ENCODE measurements around the gene NOVA2. TPM values are rescaled to one million over a fixed set of nuclear protein-coding genes. Genes with fewer than 3 reads are reported as not detected.

NOVA2 gene
- polyA plus RNA-seq (ENCODE audit: insufficient read length in 4 of 4): 1 to 10 TPM; 2.8 to 4.8 (median 3.8) TPM

DNA sequence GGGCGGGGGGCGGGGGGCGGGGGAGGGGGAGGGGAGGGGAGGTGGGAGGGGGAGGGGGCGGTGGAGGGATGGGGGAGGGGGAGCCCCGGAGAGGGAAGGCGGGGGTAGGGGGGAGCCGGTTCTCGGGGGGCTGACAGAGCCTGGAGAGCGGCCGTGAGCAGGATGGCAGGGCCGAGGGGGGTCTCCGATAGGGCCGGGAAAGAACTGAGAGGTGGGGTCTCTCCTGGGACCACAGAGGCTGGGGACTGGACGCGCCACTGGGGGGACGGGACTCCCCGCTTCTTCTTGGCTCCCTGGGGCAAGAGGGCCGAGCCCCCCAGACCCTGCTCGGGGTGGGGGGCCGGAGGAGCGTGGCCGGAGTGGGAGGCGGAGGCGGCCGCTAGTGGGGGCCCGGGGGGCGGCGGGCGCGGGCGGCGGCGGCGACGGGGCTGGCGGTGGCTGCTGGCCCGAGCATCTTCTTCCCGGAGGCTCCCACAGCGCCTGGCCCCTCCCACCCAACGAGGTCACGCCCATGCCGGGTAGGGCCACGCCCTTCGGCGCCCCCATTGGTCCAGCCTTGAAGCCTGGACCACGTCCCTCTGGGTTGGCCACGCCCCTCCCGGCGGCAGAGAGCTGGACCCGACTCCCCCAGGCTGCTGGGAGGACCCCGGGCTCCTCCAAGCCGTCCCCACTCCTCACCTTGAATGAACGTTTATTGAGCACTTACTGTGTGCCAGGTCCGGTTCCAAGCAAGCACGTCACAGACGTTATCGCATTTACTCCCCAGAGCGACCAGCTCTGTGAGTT lies at the start of gene NOVA2:
Gene NOVA2, minus strand, starts transcription at position 313 of the 786 bp plus-strand sequence. CDS start 514 bp downstream, outside the sequence.
- no peak for DNase-seq (ENCODE audit: low read depth in 4 of 4, low spot score in 3 of 4)

DNA sequence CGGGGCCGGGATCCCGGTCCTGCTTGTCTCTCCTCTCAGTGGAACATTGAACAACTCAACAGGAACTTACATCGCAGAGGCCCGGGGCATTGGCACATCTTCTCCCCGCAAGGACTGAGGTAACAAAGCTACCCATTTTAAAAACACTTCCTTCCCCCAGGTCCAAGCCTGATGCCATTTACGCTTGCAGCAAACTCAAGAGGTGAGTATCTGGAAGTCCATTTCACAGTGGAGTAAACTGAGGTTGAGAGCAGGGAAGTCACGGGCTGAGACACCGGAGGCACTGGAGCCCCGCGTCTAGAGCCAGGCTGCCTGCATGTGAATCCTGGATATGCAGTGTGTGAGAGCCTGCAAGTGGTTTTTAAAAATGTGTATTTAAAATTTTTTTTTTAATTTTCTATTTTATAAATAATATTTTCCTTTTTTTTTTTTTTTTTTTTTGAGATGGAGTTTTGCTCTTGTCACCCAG lies 49.7 kb upstream of the NOVA2 start:
- no peak for DNase-seq (ENCODE audit: low read depth in 4 of 4, low spot score in 3 of 4)

GRCh38 chr19:46022431-46023310 lies 49.0 kb upstream of the NOVA2 start, which contains the start of gene PGLYRP1:
TSS of gene PGLYRP1 (minus strand) at chr19:46023053. CDS start at chr19:46023021, 32 bp downstream.
- DNase-seq (ENCODE audit: low read depth in 4 of 4, low spot score in 3 of 4): no peak

- DNase-seq (ENCODE audit: low read depth in 4 of 4, low spot score in 3 of 4): no peak
These were observed 48.4 kb upstream of the NOVA2 start for GRCh38 chr19:46022061-46022430.

GRCh38 chr19:46021531-46022041 lies 47.9 kb upstream of the NOVA2 start:
- no peak for DNase-seq (ENCODE audit: low read depth in 4 of 4, low spot score in 3 of 4)

GRCh38 chr19:46020819-46021125 lies 47.1 kb upstream of the NOVA2 start:
- no peak for DNase-seq (ENCODE audit: low read depth in 4 of 4, low spot score in 3 of 4)

GRCh38 chr19:46019270-46019669 lies 45.6 kb upstream of the NOVA2 start:
- no peak for DNase-seq (ENCODE audit: low read depth in 4 of 4, low spot score in 3 of 4)

GRCh38 chr19:46018729-46019251 lies 45.1 kb upstream of the NOVA2 start:
- no peak for DNase-seq (ENCODE audit: low read depth in 4 of 4, low spot score in 3 of 4)

GRCh38 chr19:46017874-46018675 lies 44.4 kb upstream of the NOVA2 start:
- DNase-seq (ENCODE audit: low read depth in 4 of 4, low spot score in 3 of 4): no peak

DNA sequence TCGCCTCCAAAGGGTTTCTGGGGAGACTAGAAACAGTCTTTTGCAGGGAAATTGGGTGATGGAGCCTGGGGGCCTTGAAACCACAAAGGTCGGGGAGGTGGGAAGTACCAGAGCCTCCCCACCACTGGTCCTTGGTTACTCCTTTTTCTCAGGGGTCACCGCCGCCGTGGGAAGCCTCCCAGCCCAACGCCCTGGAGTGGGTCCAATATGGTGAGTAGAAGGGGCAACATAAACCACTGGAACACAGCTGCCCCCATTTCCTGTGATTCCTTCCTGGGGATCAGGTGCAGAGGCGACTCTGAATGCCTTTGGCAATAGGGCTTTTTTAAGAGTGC lies 43.4 kb upstream of the NOVA2 start:
- DNase-seq (ENCODE audit: low read depth in 4 of 4, low spot score in 3 of 4): no peak

DNA sequence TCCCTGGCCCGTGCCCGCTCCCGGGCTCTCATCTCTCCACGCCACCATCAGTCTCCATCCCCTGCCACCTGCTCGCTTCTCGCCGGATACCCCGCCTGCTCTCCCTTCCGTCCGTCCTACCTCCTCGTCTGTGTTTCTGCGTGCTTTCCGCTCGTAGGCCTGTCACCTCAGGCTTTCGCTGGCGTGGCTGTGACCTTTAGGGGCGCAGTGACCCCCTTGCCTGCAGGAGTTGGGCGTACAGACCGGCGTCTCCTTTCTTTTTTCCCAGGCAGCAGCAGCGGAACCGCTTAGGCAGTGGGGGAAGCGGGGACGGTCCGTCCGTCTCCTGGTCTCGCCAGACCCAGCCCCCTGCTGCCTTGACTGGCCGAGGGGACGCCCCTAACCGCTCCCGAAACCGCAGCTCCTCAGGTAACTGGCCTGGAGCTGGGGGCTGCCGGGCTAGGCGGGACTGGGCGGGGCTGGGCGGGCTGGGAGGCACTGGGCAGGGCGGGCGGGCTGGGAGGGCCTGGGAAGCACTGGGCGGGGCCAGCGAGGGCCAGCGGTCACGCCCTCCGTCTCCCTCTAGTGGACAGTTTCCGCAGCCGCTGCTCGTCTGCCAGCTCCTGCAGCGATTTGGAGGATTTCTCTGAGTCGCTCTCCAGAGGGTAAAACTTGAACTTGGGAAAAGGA lies 42.9 kb upstream of the NOVA2 start:
- DNase-seq (ENCODE audit: low read depth in 4 of 4, low spot score in 3 of 4): peak in 1 of 4 donors; percentile 66

GRCh38 chr19:46015687-46016425 lies 42.2 kb upstream of the NOVA2 start:
- no peak for DNase-seq (ENCODE audit: low read depth in 4 of 4, low spot score in 3 of 4)

DNA sequence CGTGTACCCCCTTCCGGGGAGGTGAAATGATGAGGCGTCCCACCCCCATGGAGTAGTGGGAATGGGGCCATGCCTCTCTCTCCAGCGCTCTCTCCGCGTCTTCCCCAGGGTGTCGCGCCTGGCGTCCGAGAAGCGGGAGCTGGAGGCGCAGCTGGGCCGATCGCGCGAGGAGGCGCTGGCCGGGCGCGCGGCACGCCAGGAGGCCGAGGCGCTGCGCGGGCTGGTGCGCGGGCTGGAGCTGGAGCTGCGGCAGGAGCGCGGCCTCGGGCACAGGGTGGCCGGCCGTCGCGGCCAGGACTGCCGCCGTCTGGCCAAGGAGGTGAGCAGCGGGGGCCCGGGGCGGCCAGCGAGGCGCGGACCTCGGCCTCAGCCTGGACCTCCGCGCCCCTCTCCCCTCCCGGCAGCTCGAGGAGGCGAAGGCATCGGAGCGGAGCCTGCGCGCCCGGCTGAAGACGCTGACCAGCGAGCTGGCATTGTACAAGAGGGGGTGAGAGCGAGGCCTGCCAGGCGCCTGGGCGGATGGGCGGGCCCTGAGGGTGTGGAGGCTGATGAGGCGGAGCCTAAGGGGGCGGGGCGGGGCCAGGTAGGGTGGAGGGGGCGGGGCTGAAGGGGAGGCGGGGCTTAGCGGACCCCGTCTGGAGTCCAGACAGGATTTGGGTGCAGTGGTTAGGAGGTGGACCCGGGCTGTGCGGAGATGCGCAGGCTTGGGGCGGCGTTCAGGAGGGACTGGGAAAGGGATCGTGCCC lies 41.4 kb upstream of the NOVA2 start:
- no peak for DNase-seq (ENCODE audit: low read depth in 4 of 4, low spot score in 3 of 4)

DNA sequence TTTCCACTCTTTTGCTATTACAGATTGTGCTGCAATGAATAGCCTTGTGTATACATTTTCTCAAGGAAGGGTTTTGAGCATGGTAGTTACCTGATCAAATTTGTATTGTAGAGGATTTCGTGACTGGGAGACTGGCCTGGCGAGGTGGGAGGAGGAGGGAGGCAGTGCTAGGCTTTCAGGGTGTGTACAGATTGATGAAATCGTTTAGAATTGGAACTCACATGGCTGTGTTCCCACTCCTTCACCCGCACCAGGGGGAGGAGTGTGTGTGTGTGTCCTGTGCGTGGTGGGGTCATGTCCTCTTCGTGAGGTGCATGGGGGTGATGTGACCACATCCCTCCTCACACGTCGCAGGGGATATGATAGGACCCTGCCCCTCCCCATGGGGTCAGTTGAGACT lies 40.9 kb upstream of the NOVA2 start:
- DNase-seq (ENCODE audit: low read depth in 4 of 4, low spot score in 3 of 4): no peak

DNA sequence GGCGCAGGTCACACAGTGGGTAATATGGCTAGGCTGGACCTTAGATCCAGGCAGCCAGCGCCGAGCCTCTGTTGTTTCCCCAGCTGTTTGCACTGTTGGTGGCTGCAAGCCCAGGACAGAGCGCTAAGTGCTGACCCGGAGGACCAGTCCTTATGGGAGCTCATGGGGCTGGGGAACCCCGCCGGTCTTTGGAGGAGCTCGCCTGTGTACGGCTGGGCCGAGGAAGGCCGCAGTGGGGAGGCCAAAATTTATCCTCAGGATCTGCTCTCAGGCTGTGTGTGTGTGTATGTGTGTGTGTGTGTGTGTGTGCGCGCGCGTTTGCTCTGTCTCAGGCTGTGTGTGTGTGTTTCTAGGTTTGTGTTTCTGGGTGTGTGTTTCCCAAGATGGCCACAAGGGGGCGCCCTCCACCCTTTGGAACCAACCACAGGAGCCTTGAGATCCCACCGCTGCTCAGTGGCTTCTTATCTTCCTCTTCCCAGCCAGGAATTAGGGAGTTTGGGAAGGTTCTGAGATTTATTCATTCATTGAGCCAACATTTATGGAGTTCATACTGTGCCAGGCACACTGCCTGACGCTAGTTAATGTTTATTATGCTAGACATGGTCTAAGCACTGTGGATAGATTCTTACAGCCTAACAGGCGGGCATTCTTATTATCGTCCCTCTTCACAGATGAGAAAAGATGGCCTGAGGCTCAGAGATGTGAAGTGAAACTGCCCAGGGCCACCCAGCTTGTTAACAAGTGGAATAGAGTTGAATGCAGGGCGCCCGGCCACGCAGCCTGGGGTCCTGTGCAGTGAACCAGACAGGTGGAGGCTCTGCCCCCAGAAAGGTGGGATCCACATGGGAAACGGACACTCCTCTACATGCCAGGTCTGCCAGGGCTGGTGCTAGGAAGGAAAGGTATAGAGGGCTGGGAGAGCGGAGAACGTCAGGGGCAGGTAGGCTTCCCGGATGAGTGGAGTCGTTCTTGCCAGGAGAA lies 36.2 kb upstream of the NOVA2 start:
- no peak for DNase-seq (ENCODE audit: low read depth in 4 of 4, low spot score in 3 of 4)

DNA sequence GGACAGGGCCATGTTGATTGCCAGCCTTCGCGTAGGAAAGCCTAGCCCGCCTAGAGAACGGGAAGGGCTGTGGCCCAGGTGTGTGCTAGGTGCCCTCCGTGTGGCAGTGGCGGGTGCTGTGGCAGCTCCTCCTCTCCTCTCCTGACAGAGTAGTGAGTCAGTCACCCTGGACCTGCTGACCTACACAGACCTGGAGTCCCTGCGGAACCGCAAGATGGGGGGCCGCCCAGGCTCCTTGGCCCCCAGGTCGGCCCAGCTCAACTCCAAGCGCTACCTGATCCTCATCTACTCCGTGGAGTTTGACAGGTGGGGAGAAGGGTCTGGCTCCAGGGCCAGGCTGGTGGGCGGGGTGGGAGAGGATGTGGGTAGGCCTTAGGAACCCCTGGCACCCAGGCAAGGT lies 32.7 kb upstream of the NOVA2 start:
- no peak for DNase-seq (ENCODE audit: low read depth in 4 of 4, low spot score in 3 of 4)

DNA sequence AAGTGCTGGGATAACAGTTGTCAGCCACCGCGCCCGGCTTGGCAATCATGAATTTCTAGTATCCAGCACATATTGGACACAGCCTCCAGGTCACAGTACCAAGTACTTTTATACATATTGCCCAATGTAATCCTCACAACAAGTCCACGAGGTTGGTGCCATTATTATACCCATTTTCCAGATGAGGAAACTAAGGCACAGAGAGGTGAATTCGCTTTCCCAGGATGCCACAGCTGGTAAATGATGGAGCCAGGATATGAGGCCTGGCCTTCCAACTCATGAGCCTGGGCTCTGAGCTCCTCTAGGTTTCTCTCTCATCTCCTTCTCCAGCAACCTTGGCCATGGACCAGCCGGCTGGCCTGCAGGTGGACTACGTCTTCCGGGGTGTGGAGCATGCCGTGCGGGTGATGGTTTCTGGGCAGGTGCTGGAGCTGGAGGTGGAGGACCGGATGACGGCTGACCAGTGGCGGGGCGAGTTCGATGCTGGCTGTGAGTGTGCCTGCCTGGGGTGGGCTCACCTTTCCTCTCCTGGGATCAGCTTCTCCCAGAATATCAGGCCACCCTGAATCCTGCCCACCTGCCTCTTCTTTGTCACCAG lies 29.1 kb upstream of the NOVA2 start:
- no peak for DNase-seq (ENCODE audit: low read depth in 4 of 4, low spot score in 3 of 4)
